ENCODE data around the gene KHK.

DNA sequence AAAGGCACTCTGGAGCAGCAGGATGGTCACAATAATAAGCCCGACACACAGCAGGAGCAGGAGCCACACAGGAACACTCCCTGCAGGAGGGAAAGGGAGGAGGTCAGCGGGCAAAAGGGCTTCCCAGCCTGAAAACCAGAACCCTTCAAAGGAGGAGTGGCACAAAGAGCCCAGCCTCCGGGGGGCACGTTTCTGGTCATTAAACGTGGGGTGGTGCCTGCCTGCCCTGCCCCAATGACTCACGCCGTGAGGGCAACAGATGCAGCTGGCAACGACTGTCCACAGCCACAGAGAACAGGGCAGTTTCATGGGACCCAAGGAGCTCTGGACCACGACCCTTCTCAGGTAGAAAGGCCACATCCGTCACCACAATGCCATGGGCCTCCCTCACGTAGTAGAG is 44.9 kb downstream of the KHK start:
- TF ChIP-seq, protein P1, sequence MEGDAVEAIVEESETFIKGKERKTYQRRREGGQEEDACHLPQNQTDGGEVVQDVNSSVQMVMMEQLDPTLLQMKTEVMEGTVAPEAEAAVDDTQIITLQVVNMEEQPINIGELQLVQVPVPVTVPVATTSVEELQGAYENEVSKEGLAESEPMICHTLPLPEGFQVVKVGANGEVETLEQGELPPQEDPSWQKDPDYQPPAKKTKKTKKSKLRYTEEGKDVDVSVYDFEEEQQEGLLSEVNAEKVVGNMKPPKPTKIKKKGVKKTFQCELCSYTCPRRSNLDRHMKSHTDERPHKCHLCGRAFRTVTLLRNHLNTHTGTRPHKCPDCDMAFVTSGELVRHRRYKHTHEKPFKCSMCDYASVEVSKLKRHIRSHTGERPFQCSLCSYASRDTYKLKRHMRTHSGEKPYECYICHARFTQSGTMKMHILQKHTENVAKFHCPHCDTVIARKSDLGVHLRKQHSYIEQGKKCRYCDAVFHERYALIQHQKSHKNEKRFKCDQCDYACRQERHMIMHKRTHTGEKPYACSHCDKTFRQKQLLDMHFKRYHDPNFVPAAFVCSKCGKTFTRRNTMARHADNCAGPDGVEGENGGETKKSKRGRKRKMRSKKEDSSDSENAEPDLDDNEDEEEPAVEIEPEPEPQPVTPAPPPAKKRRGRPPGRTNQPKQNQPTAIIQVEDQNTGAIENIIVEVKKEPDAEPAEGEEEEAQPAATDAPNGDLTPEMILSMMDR (optimal IDR thresholded peaks at IDR 0.05 in 1 of 3, IDR thresholded peaks at IDR 0.05 in 1 of 3, conservative IDR thresholded peaks at IDR 0.05 in 1 of 3; ENCODE audit: extremely low read depth in 1 of 3, insufficient read depth in 2 of 3, low read length in 3 of 3): no peak
- no peak for TF ChIP-seq EZH2 (IDR thresholded peaks at IDR 0.05; ENCODE audit: low read length)

Data from keratinocyte (primary cell).